Panc1 (cell line): ENCODE measurements around the gene CERS1.

Experiments
- CTCF ChIP-seq: fragments of 450-650 bp; IDR thresholded peaks from 2 replicates; pipeline ENCODE4 v1.5.1; 2017; ENCODE audit warnings: mild to moderate bottlenecking
- POLR2AphosphoS5 ChIP-seq: IDR thresholded peaks from 2 replicates; pipeline ENCODE4 v1.6.1; 2012; ENCODE audit warnings: mild to moderate bottlenecking, low read depth, low read length, moderate library complexity
- SIN3A ChIP-seq: IDR thresholded peaks from 2 replicates; pipeline ENCODE4 v1.6.1; 2012; ENCODE audit warnings: low read depth, mild to moderate bottlenecking, low read length, moderate library complexity, borderline replicate concordance; ENCODE audit not compliant: insufficient read depth

DNA sequence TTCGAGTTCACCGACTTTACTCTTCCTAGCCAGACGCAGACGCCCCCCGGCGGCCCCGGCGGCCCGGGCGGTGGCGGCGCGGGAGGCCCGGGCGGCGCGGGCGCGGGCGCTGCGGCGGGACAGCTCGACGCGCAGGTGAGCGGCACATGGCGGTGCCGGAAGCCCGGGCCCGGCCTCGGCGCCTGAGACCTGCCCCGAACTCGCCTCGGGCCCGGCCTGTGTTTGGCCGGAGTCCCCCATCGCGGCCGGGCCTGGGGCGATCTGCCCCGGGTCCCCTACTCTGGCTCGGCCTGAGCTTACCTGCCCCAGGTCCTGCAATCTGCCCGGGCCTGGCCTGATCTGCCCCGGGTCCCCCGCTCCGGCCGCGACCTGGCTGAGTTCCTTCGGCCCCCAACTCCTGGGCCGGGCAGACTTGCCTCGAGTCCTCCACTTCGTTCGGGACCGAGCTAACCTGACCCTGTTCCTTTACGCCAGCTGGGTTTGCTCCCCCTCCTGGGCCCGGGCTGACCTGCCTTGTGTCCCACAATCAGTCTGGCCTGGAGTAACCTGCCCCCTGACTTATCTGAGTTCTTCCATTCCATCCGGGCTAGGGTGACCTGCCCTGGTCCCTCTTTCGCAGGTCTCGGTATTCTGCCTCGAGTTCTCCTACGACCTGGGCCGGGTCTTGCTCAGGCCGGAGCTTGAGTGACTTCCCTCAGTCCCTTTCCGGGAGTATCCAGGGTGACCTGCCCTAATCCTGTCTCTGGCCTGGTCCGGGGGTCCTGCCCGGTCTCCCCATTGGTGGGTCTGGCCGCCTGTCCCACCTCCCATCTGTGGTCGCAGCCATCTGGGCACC lies 63.4 kb downstream of the CERS1 start:
- TF ChIP-seq CTCF (no peak; the same call in 1 of the 2 replicates), POLR2AphosphoS5 (no peak), SIN3A (no peak)
